Mesothelial cell of epicardium (in vitro differentiated cells): ENCODE data around the gene NOP9. TPM values are rescaled to one million over a fixed set of nuclear protein-coding genes. Genes with fewer than 3 reads are reported as not detected.
A peak's percentile ranks its signal among the peaks of the same experiment; 100 is the strongest.

Experiments
- DNase-seq, 2 experiments: peaks; one replicate each; pipeline ENCODE4 v3.0.0; 2021; ENCODE audit warnings: low spot score in 2 of 2; ENCODE audit not compliant: unreplicated experiment in 2 of 2
- H3K27ac Mint-ChIP-seq: 2 replicates; pipeline ENCODE4 v1.8.0; 2021; ENCODE audit warnings: mixed read lengths
- H3K27me3 Mint-ChIP-seq: 2 replicates; pipeline ENCODE4 v1.8.0; 2021; ENCODE audit warnings: low read depth, mixed read lengths
- H3K36me3 Mint-ChIP-seq: 2 replicates; pipeline ENCODE4 v1.8.0; 2021; ENCODE audit warnings: mixed read lengths
- H3K4me1 Mint-ChIP-seq: 2 replicates; pipeline ENCODE4 v1.8.0; 2021; ENCODE audit warnings: mixed read lengths
- H3K4me3 Mint-ChIP-seq: 2 replicates; pipeline ENCODE4 v1.8.0; 2021; ENCODE audit warnings: mild to moderate bottlenecking, moderate library complexity, mixed read lengths
- H3K9me3 Mint-ChIP-seq: 2 replicates; pipeline ENCODE4 v1.8.0; 2021; ENCODE audit warnings: mixed read lengths
- CTCF ChIP-seq: fragments of 200-600 bp; sonication (generic); IDR thresholded peaks from one replicate; pipeline ENCODE4 v1.5.0; 2021; ENCODE audit warnings: antibody characterized with exemption; ENCODE audit not compliant: unreplicated experiment
- total RNA-seq: library from RNA; stranded (reverse); gene quantifications from 3 replicates; pipeline ENCODE4 v1.2.1, GENCODE V29; 2021

NOP9 gene
- total RNA-seq, 1 donor from 2014 or later = 30.8 TPM

DNA sequence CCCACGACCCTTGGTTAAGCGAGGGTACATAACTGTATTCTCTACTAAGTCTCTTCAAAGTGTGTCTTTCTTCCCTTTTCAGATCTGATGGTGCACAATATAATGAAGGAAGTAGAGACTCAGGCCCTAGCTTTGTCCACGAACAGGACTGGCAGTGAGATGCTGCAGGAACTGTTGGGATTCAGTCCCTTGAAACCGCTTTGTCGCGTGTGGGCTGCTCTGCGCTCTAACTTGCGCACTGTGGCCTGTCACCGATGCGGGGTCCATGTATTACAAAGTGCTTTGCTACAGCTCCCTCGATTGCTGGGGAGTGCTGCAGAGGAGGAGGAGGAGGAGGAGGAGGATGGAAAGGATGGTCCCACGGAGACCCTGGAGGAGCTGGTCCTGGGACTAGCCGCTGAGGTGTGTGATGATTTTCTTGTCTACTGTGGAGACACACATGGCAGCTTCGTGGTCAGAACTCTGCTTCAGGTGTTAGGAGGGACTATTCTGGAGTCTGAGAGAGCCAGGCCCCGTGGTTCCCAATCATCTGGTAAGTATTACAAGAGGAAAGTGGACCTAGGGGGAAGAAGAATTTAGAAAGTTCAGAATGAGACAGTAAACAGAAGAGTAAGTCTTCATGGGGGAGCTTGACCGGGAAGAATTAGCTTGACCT lies 803 bp downstream of the NOP9 start:
- DNase-seq = no peak
- TF ChIP-seq CTCF = no peak
- Mint-ChIP-seq H3K36me3 (peaks cover 20% of the 10 kb centered on the region), H3K4me1 (peaks cover 36% of the 10 kb centered on the region), H3K9me3 (no peaks in the 10 kb centered on the region), H3K27me3 (no peaks in the 10 kb centered on the region), H3K4me3 (peak overlapping the region; percentile 97), H3K27ac (peak overlapping the region; percentile 76)

GRCh38 chr14:24304019-24304387 lies 4.4 kb downstream of the NOP9 start:
- Mint-ChIP-seq H3K27ac (no peak overlapping the region), H3K27me3 (no peaks in the 10 kb centered on the region), H3K9me3 (no peaks in the 10 kb centered on the region), H3K4me1 (peaks cover 21% of the 10 kb centered on the region), H3K36me3 (peaks cover 27% of the 10 kb centered on the region), H3K4me3 (no peak overlapping the region)
- TF ChIP-seq CTCF = no peak
- no peak for DNase-seq

- no peak for DNase-seq
- Mint-ChIP-seq H3K36me3 (peaks cover 27% of the 10 kb centered on the region), H3K27ac (no peak overlapping the region), H3K9me3 (no peaks in the 10 kb centered on the region), H3K27me3 (no peaks in the 10 kb centered on the region), H3K4me3 (no peak overlapping the region), H3K4me1 (peaks cover 2% of the 10 kb centered on the region)
- no peak for TF ChIP-seq CTCF
Measured at GRCh38 chr14:24307156-24307574, 7.5 kb downstream of the NOP9 start.

- peak; percentile 82 for TF ChIP-seq CTCF
- Mint-ChIP-seq H3K4me1 (peaks cover 2% of the 10 kb centered on the region), H3K27ac (no peak within 1 kb of the TSS), H3K4me3 (no peak within 1 kb of the TSS), H3K36me3 (peaks cover 26% of the 10 kb centered on the region), H3K27me3 (no peaks in the 10 kb centered on the region), H3K9me3 (no peaks in the 10 kb centered on the region)
- DNase-seq = peak in 1 of 2 experiments; percentile 72
Measured at GRCh38 chr14:24307575-24308341, 8.1 kb downstream of the NOP9 start, which contains the start of gene CIDEB. TSS of gene CIDEB (minus strand) at chr14:24307977. CDS start at chr14:24307858, 119 bp downstream.

DNA sequence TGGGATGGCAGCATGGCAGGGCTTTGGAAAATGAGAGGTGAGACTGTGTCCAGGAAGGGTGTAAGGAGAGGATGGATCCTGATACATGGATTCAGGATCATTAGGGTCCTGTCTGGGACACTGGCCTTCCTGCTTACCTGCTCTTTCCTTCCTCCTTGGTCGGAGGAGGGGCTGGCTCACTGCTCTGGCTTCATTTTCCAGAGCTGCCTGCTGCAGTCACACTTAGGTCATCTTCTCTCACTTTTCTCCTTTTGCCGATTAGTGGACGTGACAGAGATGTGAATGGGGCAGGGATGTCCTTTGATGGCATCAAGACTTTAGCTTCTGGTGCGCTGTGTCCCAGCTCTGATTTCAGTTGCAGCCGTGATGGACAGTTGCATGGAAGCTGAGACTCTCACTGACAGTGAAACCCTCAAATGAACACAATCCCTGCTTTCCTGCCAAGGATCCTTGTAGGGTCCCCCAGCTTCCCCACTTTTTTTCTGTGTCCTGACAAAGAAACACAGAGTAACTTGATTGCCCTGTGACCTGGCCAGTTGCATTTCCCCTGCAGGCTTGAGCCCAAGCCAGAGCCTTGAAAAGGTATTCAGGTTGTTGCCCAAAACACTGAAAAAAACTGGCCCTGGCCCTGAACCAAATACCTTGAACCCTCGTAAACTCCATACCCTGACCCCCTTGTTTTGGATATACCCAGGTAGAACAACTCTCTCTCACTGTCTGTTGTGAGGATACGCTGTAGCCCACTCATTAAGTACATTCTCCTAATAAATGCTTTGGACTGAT lies 8.9 kb downstream of the NOP9 start:
- Mint-ChIP-seq H3K4me3 (no peak overlapping the region), H3K9me3 (no peaks in the 10 kb centered on the region), H3K27me3 (no peaks in the 10 kb centered on the region), H3K36me3 (peaks cover 23% of the 10 kb centered on the region), H3K4me1 (peaks cover 2% of the 10 kb centered on the region), H3K27ac (no peak overlapping the region)
- no peak for TF ChIP-seq CTCF
- DNase-seq = no peak
